Gastroesophageal sphincter (tissue), 3 donors: ENCODE results near the gene FAM229A.

Experiments used
- POLR2A ChIP-seq, 2 donors: fragments of 450-650 bp; IDR thresholded peaks; one replicate each; pipeline ENCODE4 v1.6.1; 2017; ENCODE audit warnings: antibody characterized with exemption in 2 of 2, mild to moderate bottlenecking in 2 of 2, moderate library complexity in 1 of 2
- TF ChIP-seq, protein P1 (sequence below), 4 experiments: fragments of 200-600 bp in 2 of 4; fragments of 450-650 bp in 2 of 4; sonication (generic) in 1 of 4; IDR thresholded peaks; one replicate each; pipeline ENCODE4 v1.5.1; 2017 to 2019; ENCODE audit warnings: antibody characterized with exemption in 4 of 4, mild to moderate bottlenecking in 2 of 4, moderate library complexity in 2 of 4

GRCh38 chr1:32357614-32358013 lies 4.7 kb downstream of the FAM229A start:
- TF ChIP-seq, protein P1, sequence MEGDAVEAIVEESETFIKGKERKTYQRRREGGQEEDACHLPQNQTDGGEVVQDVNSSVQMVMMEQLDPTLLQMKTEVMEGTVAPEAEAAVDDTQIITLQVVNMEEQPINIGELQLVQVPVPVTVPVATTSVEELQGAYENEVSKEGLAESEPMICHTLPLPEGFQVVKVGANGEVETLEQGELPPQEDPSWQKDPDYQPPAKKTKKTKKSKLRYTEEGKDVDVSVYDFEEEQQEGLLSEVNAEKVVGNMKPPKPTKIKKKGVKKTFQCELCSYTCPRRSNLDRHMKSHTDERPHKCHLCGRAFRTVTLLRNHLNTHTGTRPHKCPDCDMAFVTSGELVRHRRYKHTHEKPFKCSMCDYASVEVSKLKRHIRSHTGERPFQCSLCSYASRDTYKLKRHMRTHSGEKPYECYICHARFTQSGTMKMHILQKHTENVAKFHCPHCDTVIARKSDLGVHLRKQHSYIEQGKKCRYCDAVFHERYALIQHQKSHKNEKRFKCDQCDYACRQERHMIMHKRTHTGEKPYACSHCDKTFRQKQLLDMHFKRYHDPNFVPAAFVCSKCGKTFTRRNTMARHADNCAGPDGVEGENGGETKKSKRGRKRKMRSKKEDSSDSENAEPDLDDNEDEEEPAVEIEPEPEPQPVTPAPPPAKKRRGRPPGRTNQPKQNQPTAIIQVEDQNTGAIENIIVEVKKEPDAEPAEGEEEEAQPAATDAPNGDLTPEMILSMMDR (IDR thresholded peaks at IDR 0.05): no peak
- TF ChIP-seq POLR2A (IDR thresholded peaks at IDR 0.05): no peak
